ENCODE data around the gene ABI2. TPM values are rescaled to one million over a fixed set of nuclear protein-coding genes. Genes with fewer than 3 reads are reported as not detected.
"Not testable (repeated sequence)": the region's sequence is repeated elsewhere in the genome, so short reads cannot be mapped to it uniquely, and the experiment has no call there.

Gene ABI2
- total and polyA plus RNA-seq, 4 donors, result 5.4 to 10.5 (median 7.6) TPM

GRCh38 chr2:203379156-203379555, 51.0 kb downstream of the ABI2 start:
- peaks cover 0 to 4% (median 0%) of the 10 kb centered on the region in 4 donors for H3K36me3 ChIP-seq (ENCODE audit: control insufficient read depth in 4 of 4, insufficient read depth in 3 of 4, low read depth in 1 of 4, low read length in 3 of 4)
- H3K9ac ChIP-seq (ENCODE audit: low read depth in 1 of 2, low read length in 2 of 2), result no peak overlapping the region
- H3K27ac ChIP-seq (ENCODE audit: low read depth in 1 of 2, low read length in 2 of 2), result no peak overlapping the region
- WGBS, result over 99% methylated on average over 3 of the region's 3 CpGs
- no peak for DNase-seq (ENCODE audit: low spot score)
- H3K9me3 ChIP-seq (ENCODE audit: control insufficient read depth in 4 of 4, low read length in 3 of 4), result no peaks in the 10 kb centered on the region
- H3K4me1 ChIP-seq (ENCODE audit: control insufficient read depth in 4 of 4, insufficient read depth in 4 of 4, low read length in 3 of 4), result no peaks in the 10 kb centered on the region
- TF ChIP-seq GABPA (IDR thresholded peaks at IDR 0.05 in 1 of 2, conservative IDR thresholded peaks at IDR 0.05 in 1 of 2), result no peak
- no peak for TF ChIP-seq HNF4G (IDR thresholded peaks at IDR 0.05)
- no peak for TF ChIP-seq HNF4A (conservative IDR thresholded peaks at IDR 0.05)
- no peak for TF ChIP-seq FOXA2 (IDR thresholded peaks at IDR 0.05)
- no peak for TF ChIP-seq ZBTB33 (IDR thresholded peaks at IDR 0.05)
- TF ChIP-seq MAX (IDR thresholded peaks at IDR 0.05), result no peak
- TF ChIP-seq REST (IDR thresholded peaks at IDR 0.05), result no peak
- TF ChIP-seq SP1 (IDR thresholded peaks at IDR 0.05), result no peak
- TF ChIP-seq CTCF (IDR thresholded peaks at IDR 0.05; ENCODE audit: low read depth, low read length, missing input control), result no peak
- H3K4me3 ChIP-seq (ENCODE audit: low read depth in 1 of 3, low read length in 3 of 3), result no peak overlapping the region
- H3K27me3 ChIP-seq (ENCODE audit: control insufficient read depth in 4 of 4, insufficient read depth in 4 of 4, low read length in 3 of 4), result no peaks in the 10 kb centered on the region

GRCh38 chr2:203383038-203383437, 54.8 kb downstream of the ABI2 start:
- no peak for DNase-seq (ENCODE audit: low spot score)
- Histone ChIP-seq H3K4me1 (ENCODE audit: control insufficient read depth in 4 of 4, insufficient read depth in 4 of 4, low read length in 3 of 4) (no peaks in the 10 kb centered on the region), H3K27me3 (ENCODE audit: control insufficient read depth in 4 of 4, insufficient read depth in 4 of 4, low read length in 3 of 4) (no peaks in the 10 kb centered on the region), H3K9me3 (ENCODE audit: control insufficient read depth in 4 of 4, low read length in 3 of 4) (no peaks in the 10 kb centered on the region), H3K4me3 (ENCODE audit: low read depth in 1 of 3, low read length in 3 of 3) (no peak overlapping the region), H3K36me3 (ENCODE audit: control insufficient read depth in 4 of 4, insufficient read depth in 3 of 4, low read depth in 1 of 4, low read length in 3 of 4) (peaks cover 0 to 4% (median 0%) of the 10 kb centered on the region in 4 donors), H3K27ac (ENCODE audit: low read depth in 1 of 2, low read length in 2 of 2) (no peak overlapping the region), H3K9ac (ENCODE audit: low read depth in 1 of 2, low read length in 2 of 2) (no peak overlapping the region)
- no peak for TF ChIP-seq YY1 (IDR thresholded peaks at IDR 0.05)
- TF ChIP-seq FOXA2 (IDR thresholded peaks at IDR 0.05), result no peak
- no peak for TF ChIP-seq ATF3 (IDR thresholded peaks at IDR 0.05)
- no peak for TF ChIP-seq JUND (IDR thresholded peaks at IDR 0.05)
- no peak for TF ChIP-seq HNF4G (IDR thresholded peaks at IDR 0.05)
- no peak for TF ChIP-seq CTCF (IDR thresholded peaks at IDR 0.05; ENCODE audit: low read depth, low read length, missing input control)
- TF ChIP-seq EGR1 (IDR thresholded peaks at IDR 0.05; ENCODE audit: low read depth in 2 of 2), result no peak
- WGBS, result 78% methylated on average over 1 of the region's 1 CpG

- H3K4me3 ChIP-seq (ENCODE audit: low read depth in 1 of 3, low read length in 3 of 3); DNase-seq (ENCODE audit: low spot score); H3K4me1 ChIP-seq (ENCODE audit: control insufficient read depth in 4 of 4, insufficient read depth in 4 of 4, low read length in 3 of 4); H3K27me3 ChIP-seq (ENCODE audit: control insufficient read depth in 4 of 4, insufficient read depth in 4 of 4, low read length in 3 of 4); H3K36me3 ChIP-seq (ENCODE audit: control insufficient read depth in 4 of 4, insufficient read depth in 3 of 4, low read depth in 1 of 4, low read length in 3 of 4); H3K9ac ChIP-seq (ENCODE audit: low read depth in 1 of 2, low read length in 2 of 2); H3K9me3 ChIP-seq (ENCODE audit: control insufficient read depth in 4 of 4, low read length in 3 of 4); H3K27ac ChIP-seq (ENCODE audit: low read depth in 1 of 2, low read length in 2 of 2): not testable (repeated sequence)
- 90% methylated on average over 6 of the region's 6 CpGs for whole genome bisulfite sequencing
Observed at GRCh38 chr2:203388153-203388552, 60.0 kb downstream of the ABI2 start.

Measured in liver (tissue), 9 donors.